ENCODE data around the gene APLP2.
"Not testable (repeated sequence)": the region's sequence is repeated elsewhere in the genome, so short reads cannot be mapped to it uniquely, and the experiment has no call there.

The APLP2 gene

GRCh38 chr11:130178441-130179339 lies 109.0 kb downstream of the APLP2 start:
- DNase-seq = no peak

GRCh38 chr11:130179396-130180306 lies 110.0 kb downstream of the APLP2 start:
- no peak for DNase-seq

GRCh38 chr11:130180491-130180890 lies 110.8 kb downstream of the APLP2 start:
- no peak for DNase-seq

DNA sequence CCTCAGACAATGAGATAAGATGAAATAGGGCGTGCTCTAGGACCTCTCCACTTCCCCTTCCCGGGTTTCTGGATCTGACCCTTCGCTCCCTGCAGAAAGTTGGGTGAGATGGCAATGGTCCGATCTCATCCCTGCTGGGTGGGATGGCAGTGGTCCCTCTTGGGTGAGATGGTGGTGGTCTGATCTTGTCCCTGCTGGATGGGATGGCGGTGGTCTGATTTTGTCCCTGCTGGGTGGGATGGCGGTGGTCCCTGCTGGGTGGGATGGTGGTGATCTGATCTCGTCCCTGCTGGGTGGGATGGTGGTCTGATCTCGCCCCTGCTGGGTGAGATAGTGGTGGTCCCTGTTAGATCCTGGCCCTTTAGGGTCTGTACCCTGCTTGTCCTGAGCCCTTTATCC lies 111.2 kb downstream of the APLP2 start:
- DNase-seq = no peak

DNA sequence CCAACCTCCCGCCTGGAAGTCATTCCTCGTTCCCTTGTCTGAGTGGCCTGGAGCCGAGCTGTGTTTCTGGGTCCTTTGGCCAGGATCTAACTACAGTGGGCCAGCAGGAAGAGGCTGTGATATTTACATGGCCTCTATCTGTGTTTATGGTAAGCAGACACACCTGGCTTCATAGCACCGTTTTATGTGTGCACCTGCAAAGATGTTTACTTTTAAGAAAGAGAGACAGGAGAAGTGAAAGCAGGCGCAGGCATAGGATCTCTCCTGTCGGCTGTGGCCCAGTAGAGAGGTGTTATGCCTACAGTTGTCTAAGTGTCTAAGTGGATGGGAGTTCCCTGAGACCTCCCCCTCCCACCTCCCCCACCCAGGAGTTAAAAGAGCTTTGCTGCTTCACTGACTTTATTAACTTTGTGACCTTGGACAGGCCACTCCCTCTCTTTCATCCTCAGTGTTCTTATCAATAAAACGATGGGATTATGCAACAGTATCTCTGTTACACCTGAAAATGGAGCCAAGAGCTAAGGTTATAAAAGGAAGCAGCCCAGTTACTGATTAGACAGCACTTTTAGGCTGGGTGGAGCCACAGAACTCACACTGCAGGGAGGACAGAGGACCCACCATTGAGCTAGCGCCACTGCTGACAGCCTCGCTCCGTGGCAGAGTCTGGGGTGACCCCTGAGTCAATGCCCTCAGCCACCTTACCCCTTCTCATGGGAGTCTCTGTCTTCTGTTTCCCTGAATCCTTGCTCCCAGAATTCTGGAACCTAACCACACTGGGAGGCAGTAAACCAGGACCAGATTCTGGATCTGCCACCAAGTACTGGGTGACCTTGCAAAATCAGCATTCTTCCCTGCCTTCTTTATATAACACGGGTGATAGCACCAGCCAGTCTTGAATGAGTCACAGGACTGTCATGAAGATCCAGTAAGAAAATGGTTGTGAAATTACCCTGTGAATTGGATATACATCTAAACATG lies 111.9 kb downstream of the APLP2 start:
- DNase-seq = no peak

DNA sequence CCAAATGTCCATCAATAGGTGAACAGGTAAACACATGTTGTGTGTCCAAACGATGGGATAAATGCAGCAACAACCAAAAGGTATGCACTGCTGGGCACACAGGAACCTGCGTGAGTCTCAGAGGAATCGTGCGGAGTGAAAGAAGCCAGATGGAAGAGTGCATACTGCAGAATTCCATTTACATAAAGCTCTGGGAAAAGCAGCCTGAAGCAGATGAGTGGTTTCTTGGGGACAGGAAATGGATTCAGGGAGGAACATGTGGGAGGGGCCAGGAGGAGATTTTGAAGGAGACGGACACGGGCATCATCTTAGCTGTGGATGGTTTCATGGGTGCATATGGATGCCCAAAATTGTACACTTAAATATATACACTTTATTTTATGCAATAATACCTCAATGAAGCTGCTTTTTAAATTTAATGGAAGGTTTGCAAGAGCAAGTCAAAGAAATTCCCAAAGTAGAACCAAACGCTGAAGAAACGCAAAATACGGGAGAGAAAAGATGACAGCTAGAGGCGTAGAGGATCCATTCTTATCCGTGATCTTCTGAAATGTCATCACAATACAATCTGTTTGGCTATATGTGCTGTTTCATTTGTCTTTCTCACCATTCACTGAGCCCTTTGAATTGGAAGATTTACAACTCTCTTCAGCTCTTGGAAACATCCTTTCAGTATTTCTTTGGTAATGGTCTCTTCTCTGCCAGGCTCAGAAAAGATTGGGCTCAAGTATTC lies 114.3 kb downstream of the APLP2 start:
- DNase-seq = no peak

GRCh38 chr11:130187096-130187495 lies 117.4 kb downstream of the APLP2 start:
- no peak for DNase-seq

GRCh38 chr11:130188047-130188446 lies 118.4 kb downstream of the APLP2 start:
- DNase-seq = no peak

DNA sequence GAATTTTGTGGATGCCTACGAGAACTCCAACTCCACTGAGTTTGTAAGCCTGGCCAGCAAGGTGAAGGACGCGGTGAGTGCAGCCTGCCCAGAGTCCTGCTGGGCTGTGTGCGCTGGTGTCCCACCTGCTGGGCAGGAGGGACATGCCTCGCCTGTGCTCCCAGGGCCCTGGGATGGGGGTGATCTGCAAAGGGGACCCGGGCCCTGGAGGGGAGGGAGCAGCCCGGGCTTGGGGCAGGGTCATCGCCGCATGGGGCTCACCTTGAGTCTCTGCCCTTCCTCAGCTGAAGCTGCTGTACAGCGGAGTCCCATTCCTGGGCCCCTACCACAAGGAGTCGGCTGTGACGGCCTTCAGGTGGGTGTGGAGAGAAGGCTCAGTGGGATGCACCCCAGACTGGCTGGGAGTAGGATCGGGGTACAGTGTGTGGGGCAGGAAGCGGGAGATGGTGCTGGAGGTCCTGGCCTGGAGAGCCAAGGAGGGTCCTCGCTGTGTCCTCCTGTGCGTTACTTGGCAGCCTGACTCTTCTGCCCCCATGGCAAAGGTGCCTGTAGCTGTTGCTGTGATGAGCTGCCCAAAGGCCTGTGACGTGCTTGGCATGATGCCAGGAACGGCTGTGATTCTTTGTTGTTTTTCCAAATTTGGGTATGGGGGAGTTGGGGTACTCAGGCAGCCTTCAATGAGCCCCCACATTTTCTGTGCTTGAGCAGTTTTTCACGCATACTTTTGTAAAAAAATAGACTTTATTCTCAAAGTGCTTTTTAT lies 119.1 kb downstream of the APLP2 start:
- DNase-seq = no peak

DNA sequence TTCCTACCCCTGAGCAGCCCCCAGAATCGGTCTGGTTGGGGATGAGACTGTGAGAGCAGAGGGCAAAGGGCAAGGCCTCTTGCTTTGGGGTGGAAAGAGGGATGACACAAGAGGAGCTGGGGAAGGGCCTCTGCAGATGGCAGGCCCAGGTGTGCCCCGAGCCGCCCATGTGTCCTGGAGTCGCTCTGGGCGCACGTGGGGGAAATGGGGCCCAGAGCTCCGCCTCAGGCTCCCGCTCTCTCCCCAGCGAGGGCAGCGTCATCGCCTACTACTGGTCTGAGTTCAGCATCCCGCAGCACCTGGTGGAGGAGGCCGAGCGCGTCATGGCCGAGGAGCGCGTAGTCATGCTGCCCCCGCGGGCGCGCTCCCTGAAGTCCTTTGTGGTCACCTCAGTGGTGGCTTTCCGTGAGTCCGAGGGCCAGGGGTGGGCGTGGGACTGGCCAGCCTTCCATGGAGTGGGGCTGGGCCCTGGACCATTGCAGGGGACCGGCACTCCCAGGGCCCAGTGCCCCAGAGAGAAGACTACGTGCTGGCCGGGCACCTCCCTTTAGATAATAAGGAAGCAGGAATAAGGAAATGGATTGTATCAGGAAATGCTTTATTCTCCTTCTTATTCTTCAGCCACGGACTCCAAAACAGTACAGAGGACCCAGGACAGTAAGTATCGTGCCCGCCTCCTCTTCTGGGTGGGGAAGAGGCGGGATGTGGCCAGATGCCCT lies 120.0 kb downstream of the APLP2 start:
- DNase-seq = no peak

DNA sequence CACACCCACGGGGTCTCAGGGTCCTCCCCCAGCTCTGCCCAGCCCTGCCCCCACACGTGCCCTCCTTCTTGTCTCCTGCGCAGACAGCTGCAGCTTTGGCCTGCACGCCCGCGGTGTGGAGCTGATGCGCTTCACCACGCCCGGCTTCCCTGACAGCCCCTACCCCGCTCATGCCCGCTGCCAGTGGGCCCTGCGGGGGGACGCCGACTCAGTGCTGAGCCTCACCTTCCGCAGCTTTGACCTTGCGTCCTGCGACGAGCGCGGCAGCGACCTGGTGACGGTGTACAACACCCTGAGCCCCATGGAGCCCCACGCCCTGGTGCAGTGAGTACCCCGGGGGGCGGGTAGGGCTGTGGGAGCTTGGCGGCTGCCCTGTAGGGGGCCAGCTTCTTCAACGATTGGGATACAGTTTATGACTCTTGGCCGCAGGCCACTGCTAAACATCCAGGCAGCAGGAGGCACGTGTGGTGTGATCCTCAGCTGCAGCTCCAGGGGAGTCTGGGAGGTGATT lies 120.7 kb downstream of the APLP2 start:
- DNase-seq = no peak

DNA sequence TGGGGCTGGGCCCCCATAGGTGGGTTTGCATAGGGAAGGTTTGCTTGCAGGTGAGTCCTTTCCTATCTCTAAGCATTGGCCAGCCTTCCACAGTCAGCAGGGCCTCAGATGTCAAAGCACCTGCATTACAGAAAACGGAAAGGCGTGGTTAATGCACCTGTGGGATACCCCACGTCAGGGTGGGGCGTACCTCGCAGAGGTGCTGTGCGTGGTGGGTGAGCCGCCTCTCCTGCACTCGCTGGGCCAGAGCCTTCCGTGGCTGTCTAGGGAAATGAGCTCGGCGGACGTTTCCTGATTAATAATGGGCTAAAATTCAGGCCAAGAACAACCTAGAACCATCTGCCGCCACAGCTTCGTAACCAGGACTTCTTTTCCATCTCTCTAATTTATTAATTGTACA lies 122.2 kb downstream of the APLP2 start:
- DNase-seq = no peak

GRCh38 chr11:130192845-130193267 lies 123.2 kb downstream of the APLP2 start:
- no peak for DNase-seq

GRCh38 chr11:130193551-130193950 lies 123.9 kb downstream of the APLP2 start:
- DNase-seq = not testable (repeated sequence)
